H1 (cell line): ENCODE data around the gene CAMKMT. TPM values are rescaled to one million over a fixed set of nuclear protein-coding genes. Genes with fewer than 3 reads are reported as not detected.

ENCODE experiments used
- CTCF ChIA-PET: fragments of 300-600 bp; sonication (Branson Sonifier 250); formaldehyde crosslinking; loops from one replicate; lab custom pipeline; 2021; ENCODE audit not compliant: partially characterized antibody; lab: Charles Lee
- POLR2A ChIA-PET: fragments of 300-600 bp; sonication (Branson Sonifier 250); formaldehyde crosslinking; loops from one replicate; lab custom pipeline; 2021; ENCODE audit warnings: inconsistent platforms; ENCODE audit not compliant: partially characterized antibody; lab: Charles Lee
- DNase-seq, 2 experiments: peaks; one replicate each; pipeline versions ENCODE4 v3.0.0 to v3.0.0-alpha.2; 2010 to 2022; ENCODE audit warnings: low spot score in 2 of 2, low read depth in 1 of 2, mixed read lengths in 1 of 2
- FAIRE-seq: peaks from 2 replicates; lab custom pipeline; 2011; peaks lifted over from hg19 to GRCh38; lab: Jason Lieb, UNC
- H2AFZ ChIP-seq: 2 replicates; pipeline ENCODE4 v1.8.1; 2012; ENCODE audit warnings: low read length, inconsistent platforms
- H2AK5ac ChIP-seq: 2 replicates; pipeline ENCODE4 v1.6.1; 2013; ENCODE audit warnings: low read depth, low read length
- H2BK120ac ChIP-seq: replicated peaks from 2 replicates; pipeline ENCODE3; 2013; ENCODE audit warnings: low read depth, low read length, inconsistent platforms
- H2BK12ac ChIP-seq: 2 replicates; pipeline ENCODE4 v1.6.1; 2013; ENCODE audit warnings: low read depth, low read length
- H2BK15ac ChIP-seq: 2 replicates; pipeline ENCODE4 v1.6.1; 2013; ENCODE audit warnings: low read length
- H2BK20ac ChIP-seq: 2 replicates; pipeline ENCODE4 v1.6.1; 2013; ENCODE audit warnings: low read length
- H2BK5ac ChIP-seq: 2 replicates; pipeline ENCODE4 v1.6.1; 2013; ENCODE audit warnings: low read depth, low read length
- H3K14ac ChIP-seq: 2 replicates; pipeline ENCODE4 v1.6.1; 2013; ENCODE audit warnings: inconsistent platforms; ENCODE audit not compliant: insufficient read length
- H3K18ac ChIP-seq: 2 replicates; pipeline ENCODE4 v1.6.1; 2013; ENCODE audit warnings: low read length; ENCODE audit errors: extremely low read depth
- H3K23ac ChIP-seq: 2 replicates; pipeline ENCODE4 v1.6.1; 2013; ENCODE audit warnings: inconsistent platforms; ENCODE audit not compliant: insufficient read length
- H3K23me2 ChIP-seq: 2 replicates; pipeline ENCODE4 v1.6.1; 2013; ENCODE audit warnings: low read depth, low read length
- H3K27ac ChIP-seq: 2 replicates; pipeline ENCODE4 v1.6.1; 2011; ENCODE audit warnings: low read depth, low read length, inconsistent platforms
- H3K27me3 ChIP-seq, 4 experiments: replicated peaks in 1 of 4; 1 replicate in 1 of 4; 2 replicates in 3 of 4; pipeline versions ENCODE4 v1.6.1 to v1.8.1; 2011 to 2013; ENCODE audit warnings: low read length in 3 of 4, mild to moderate bottlenecking in 3 of 4, inconsistent platforms in 2 of 4, mixed read lengths in 2 of 4, moderate library complexity in 1 of 4; ENCODE audit not compliant: control insufficient read depth in 3 of 4, insufficient read depth in 3 of 4; ENCODE audit errors: extremely low read depth in 1 of 4
- H3K36me3 ChIP-seq, 4 experiments: 2 replicates each; pipeline versions ENCODE4 v1.6.1 to v1.8.1; 2011 to 2013; ENCODE audit warnings: mild to moderate bottlenecking in 4 of 4, low read length in 3 of 4, moderate library complexity in 2 of 4, control low read depth in 1 of 4, inconsistent platforms in 1 of 4; ENCODE audit not compliant: insufficient read depth in 4 of 4, control insufficient read depth in 2 of 4
- H3K4ac ChIP-seq: replicated peaks from 2 replicates; pipeline ENCODE3; 2013; ENCODE audit warnings: low read length, low read depth, mixed read lengths, inconsistent platforms; ENCODE audit not compliant: insufficient read length
- H3K4me1 ChIP-seq, 4 experiments: replicated peaks in 1 of 4; 1 replicate in 1 of 4; 2 replicates in 3 of 4; pipeline versions ENCODE4 v1.6.1 to v1.8.1; 2011 to 2013; ENCODE audit warnings: low read length in 3 of 4, inconsistent platforms in 2 of 4, mixed read lengths in 1 of 4; ENCODE audit not compliant: insufficient read depth in 4 of 4, control insufficient read depth in 3 of 4
- H3K4me2 ChIP-seq, 2 experiments: 2 replicates each; pipeline versions ENCODE4 v1.6.1 to v1.8.1; 2011 to 2013; ENCODE audit warnings: low read depth in 2 of 2, low read length in 2 of 2, control low read depth in 1 of 2, inconsistent platforms in 1 of 2, mild to moderate bottlenecking in 1 of 2; ENCODE audit not compliant: insufficient read depth in 1 of 2
- H3K4me3 ChIP-seq, 4 experiments: fragments of 200-600, 300-600 bp in 1 of 4; sonication (generic), shearing (Covaris generic), sonication (Bioruptor Twin) in 1 of 4; 2 replicates each; pipeline versions ENCODE4 v1.5.1 to v1.8.1; 2011 to 2016; ENCODE audit warnings: low read length in 4 of 4, low read depth in 3 of 4, control low read depth in 2 of 4, inconsistent platforms in 2 of 4, mild to moderate bottlenecking in 2 of 4, mixed read lengths in 1 of 4, moderate library complexity in 1 of 4; ENCODE audit not compliant: insufficient read depth in 2 of 4; ENCODE audit errors: extremely low read depth in 1 of 4
- H3K56ac ChIP-seq: replicated peaks from 2 replicates; pipeline ENCODE3; 2013; ENCODE audit warnings: low read depth, mild to moderate bottlenecking, mixed read lengths, low read length, inconsistent platforms; ENCODE audit not compliant: insufficient read length
- H3K79me1 ChIP-seq: 2 replicates; pipeline ENCODE4 v1.6.1; 2013; ENCODE audit warnings: low read depth, low read length, control low read depth
- H3K79me2 ChIP-seq, 2 experiments: 2 replicates each; pipeline versions ENCODE4 v1.6.1 to v1.8.1; 2012 to 2013; ENCODE audit warnings: low read length in 2 of 2, mild to moderate bottlenecking in 2 of 2, inconsistent platforms in 1 of 2; ENCODE audit not compliant: insufficient read depth in 2 of 2, control insufficient read depth in 1 of 2
- H3K9ac ChIP-seq, 4 experiments: replicated peaks in 1 of 4; 1 replicate in 1 of 4; 2 replicates in 3 of 4; pipeline versions ENCODE4 v1.6.1 to v1.8.1; 2011 to 2013; ENCODE audit warnings: low read depth in 3 of 4, low read length in 3 of 4, control low read depth in 2 of 4, mild to moderate bottlenecking in 2 of 4, moderate library complexity in 2 of 4, inconsistent platforms in 1 of 4; ENCODE audit errors: extremely low read depth in 1 of 4
- H3K9me3 ChIP-seq, 2 experiments: 2 replicates each; pipeline versions ENCODE4 v1.6.1 to v1.8.1; 2012 to 2013; ENCODE audit warnings: mild to moderate bottlenecking in 2 of 2, moderate library complexity in 2 of 2, control low read depth in 1 of 2, inconsistent platforms in 1 of 2, low read depth in 1 of 2, low read length in 1 of 2, mixed read lengths in 1 of 2; ENCODE audit not compliant: insufficient read depth in 2 of 2
- H4K20me1 ChIP-seq, 2 experiments: replicated peaks in 1 of 2; 2 replicates each; pipeline versions ENCODE3 to v1.8.1; 2011 to 2013; ENCODE audit warnings: inconsistent platforms in 2 of 2, low read length in 2 of 2, mild to moderate bottlenecking in 1 of 2; ENCODE audit not compliant: insufficient read depth in 2 of 2, control insufficient read depth in 1 of 2
- H4K5ac ChIP-seq: 2 replicates; pipeline ENCODE4 v1.6.1; 2013; ENCODE audit warnings: low read length, low read depth, mixed read lengths, inconsistent platforms; ENCODE audit not compliant: insufficient read length
- H4K8ac ChIP-seq: 2 replicates; pipeline ENCODE4 v1.8.0; 2013; ENCODE audit warnings: mild to moderate bottlenecking, moderate library complexity, low read length, inconsistent platforms; ENCODE audit not compliant: insufficient read depth; ENCODE audit errors: extremely low read depth
- H4K91ac ChIP-seq: replicated peaks from 2 replicates; pipeline ENCODE3; 2013; ENCODE audit warnings: low read length, mixed read lengths, inconsistent platforms; ENCODE audit not compliant: insufficient read length
- EP300 ChIP-seq, 2 experiments: IDR thresholded peaks; 1 replicate in 1 of 2; 2 replicates in 1 of 2; pipeline ENCODE4 v1.6.1; 2011 to 2012; ENCODE audit warnings: low read depth in 2 of 2, low read length in 2 of 2, mild to moderate bottlenecking in 2 of 2, borderline replicate concordance in 1 of 2, inconsistent platforms in 1 of 2, moderate library complexity in 1 of 2
- TCF12 ChIP-seq: IDR thresholded peaks from 2 replicates; pipeline ENCODE4 v1.6.1; 2011; ENCODE audit warnings: low read depth, mild to moderate bottlenecking, low read length
- WGBS, 2 experiments: shearing (Covaris generic) in 1 of 2; methylation state at CpG; one replicate each; pipeline versions ENCODE4 v1.1.6 to v1.1.7; 2013 to 2015; ENCODE audit warnings: low lambda C conversion rate in 2 of 2, mixed read lengths in 2 of 2, inconsistent platforms in 1 of 2, low coverage in 1 of 2, missing lambda C conversion rate in 1 of 2; ENCODE audit not compliant: insufficient replicate concordance in 2 of 2, insufficient coverage in 1 of 2, insufficient read length in 1 of 2; ENCODE audit errors: extremely low coverage in 1 of 2, missing lambda C conversion rate in 1 of 2; 5-methylcytosine and 5-hydroxymethylcytosine counted together
- polyA plus RNA-seq, 7 experiments: library from polyadenylated mRNA; depleted of rRNA in 3 of 7; stranded (reverse) in 5 of 7; unstranded in 2 of 7; fragments of >200 nt in 5 of 7; fragments of 200-250 nt in 2 of 7; gene quantifications; 1 replicate in 5 of 7; 2 replicates in 1 of 7; 4 replicates in 1 of 7; pipeline versions ENCODE4 v1.2.1 to v1.2.3, GENCODE V29; 2011 to 2013; ENCODE audit warnings: missing spikeins in 2 of 7, mixed read lengths in 2 of 7
- total RNA-seq: library from RNA; stranded (reverse); fragmentation: NEBNext Ultra II Directional; extraction: Animal tissue kit (Norgen Biotek cat#: 25700); gene quantifications from 2 replicates; pipeline ENCODE4 v1.2.1, GENCODE V29; 2021

CAMKMT gene
- total and polyA plus RNA-seq, 2 of the 8 experiments (the other 6 are each of a cell fraction or from before 2014, with no cell fraction given), result 14.7 to 22.4 TPM

- DNase-seq, result no peak
Observed at GRCh38 chr2:44745922-44746766, 384.4 kb downstream of the CAMKMT start.

More at GRCh38 chr2:44745922-44746766, 384.4 kb downstream of the CAMKMT start:
- no peak overlapping the region for H2BK12ac ChIP-seq
- H3K18ac ChIP-seq, result 0 out of 2 replicates have a peak overlapping the region, but pooled peaks have one; percentile 10
- peak overlapping the region; percentile 4 to 20; a peak in 2 of 4 replicates for H3K4me2 ChIP-seq
- H2AFZ ChIP-seq, result no peak overlapping the region
- WGBS, 2 experiments, result 52% methylated on average over 4 of the region's 4 CpGs; no CpG with 5 or more reads in 1 of the 2 experiments
- no peak overlapping the region for H2BK20ac ChIP-seq
- no peaks in the 10 kb centered on the region for H3K23me2 ChIP-seq
- H3K9ac ChIP-seq, result no peak overlapping the region; a peak in 1 of 7 replicates
- H3K4me3 ChIP-seq, result no peak overlapping the region
- no peak overlapping the region for H2BK120ac ChIP-seq
- TF ChIP-seq TCF12 (no peak), EP300 (IDR thresholded peaks at IDR 0.05; ENCODE audit: borderline replicate concordance in 1 of 2, low read depth in 2 of 2, low read length in 2 of 2) (no peak)
- TF ChIP-seq, all 59 proteins: peak for 0
- no peak overlapping the region for H4K5ac ChIP-seq
- no peak overlapping the region for H3K56ac ChIP-seq
- H3K27ac ChIP-seq, result no peak overlapping the region
- H4K91ac ChIP-seq, result no peak overlapping the region
- no peak overlapping the region for H3K14ac ChIP-seq
- H3K4me1 ChIP-seq, result peaks cover 2 to 13% (median 7%) of the 10 kb centered on the region in 4 experiments; a peak in 4 of 7 replicates
- no peak overlapping the region for H2AK5ac ChIP-seq
- no peaks in the 10 kb centered on the region for H3K27me3 ChIP-seq
- no peaks in the 10 kb centered on the region for H4K20me1 ChIP-seq
- no peaks in the 10 kb centered on the region for H3K79me2 ChIP-seq
- CTCF ChIA-PET, result interaction anchor here (0.5 to 2.7 kb wide), 11 partner anchors 11 to 675 kb away, joined by 3 to 13 read pairs (median 4); no protein-coding TSS in a partner anchor
- no peak overlapping the region for H3K4ac ChIP-seq
- no peaks in the 10 kb centered on the region for H3K9me3 ChIP-seq
- no peak overlapping the region for H3K23ac ChIP-seq
- H4K8ac ChIP-seq, result no peak overlapping the region
- FAIRE-seq, result peak; percentile 13
- H3K36me3 ChIP-seq, result no peaks in the 10 kb centered on the region
- peak overlapping the region; percentile 72 for H2BK5ac ChIP-seq
- H2BK15ac ChIP-seq, result no peak overlapping the region
- POLR2A ChIA-PET, result interaction anchor here (1.0 to 1.6 kb wide), 4 partner anchors 26 to 233 kb away, joined by 3 to 4 read pairs (median 3); no protein-coding TSS in a partner anchor
- no peaks in the 10 kb centered on the region for H3K79me1 ChIP-seq
